ENCODE results near the gene NCS1. TPM values are rescaled to one million over a fixed set of nuclear protein-coding genes. Genes with fewer than 3 reads are reported as not detected.

The NCS1 gene
- polyA plus RNA-seq, 4 donors: 0.54 to 9.2 (median 3.0) TPM

GRCh38 chr9:130201399-130201873 lies 29.2 kb downstream of the NCS1 start:
- no peak for DNase-seq
- H3K27ac ChIP-seq (ENCODE audit: low read depth in 1 of 3, low read length in 2 of 3): no peak overlapping the region
- H3K4me1 ChIP-seq (ENCODE audit: control insufficient read depth in 3 of 3, insufficient read depth in 2 of 3, low read depth in 1 of 3, low read length in 2 of 3): no peaks in the 10 kb centered on the region
- H3K4me3 ChIP-seq (ENCODE audit: low read depth in 1 of 3, low read length in 3 of 3): no peak overlapping the region
- no peak for FAIRE-seq
- no peaks in the 10 kb centered on the region for H3K27me3 ChIP-seq (ENCODE audit: control insufficient read depth in 3 of 3, insufficient read depth in 3 of 3, low read length in 3 of 3)
- peaks cover 0 to 9% (median 0%) of the 10 kb centered on the region in 3 donors for H3K36me3 ChIP-seq (ENCODE audit: control insufficient read depth in 3 of 3, insufficient read depth in 2 of 3, low read depth in 1 of 3, low read length in 3 of 3)
- H3K9me3 ChIP-seq (ENCODE audit: control insufficient read depth in 2 of 2, insufficient read depth in 1 of 2, low read depth in 1 of 2, low read length in 1 of 2): no peaks in the 10 kb centered on the region
- WGBS, 3 donors: 75 to 86% (median 79%) methylated on average over 12 of the region's 12 CpGs

GRCh38 chr9:130201974-130202373 lies 29.8 kb downstream of the NCS1 start:
- 55 to 76% (median 60%) methylated on average over 8 of the region's 8 CpGs for WGBS, 3 donors
- Histone ChIP-seq H3K9me3 (ENCODE audit: control insufficient read depth in 2 of 2, insufficient read depth in 1 of 2, low read depth in 1 of 2, low read length in 1 of 2) (no peaks in the 10 kb centered on the region), H3K27ac (ENCODE audit: low read depth in 1 of 3, low read length in 2 of 3) (no peak overlapping the region), H3K4me1 (ENCODE audit: control insufficient read depth in 3 of 3, insufficient read depth in 2 of 3, low read depth in 1 of 3, low read length in 2 of 3) (no peaks in the 10 kb centered on the region), H3K36me3 (ENCODE audit: control insufficient read depth in 3 of 3, insufficient read depth in 2 of 3, low read depth in 1 of 3, low read length in 3 of 3) (peaks cover 0 to 9% (median 0%) of the 10 kb centered on the region in 3 donors), H3K27me3 (ENCODE audit: control insufficient read depth in 3 of 3, insufficient read depth in 3 of 3, low read length in 3 of 3) (no peaks in the 10 kb centered on the region), H3K4me3 (ENCODE audit: low read depth in 1 of 3, low read length in 3 of 3) (no peak overlapping the region)
- no peak for FAIRE-seq
- no peak for DNase-seq

- Histone ChIP-seq H3K9me3 (ENCODE audit: control insufficient read depth in 2 of 2, insufficient read depth in 1 of 2, low read depth in 1 of 2, low read length in 1 of 2) (no peaks in the 10 kb centered on the region), H3K4me3 (ENCODE audit: low read depth in 1 of 3, low read length in 3 of 3) (no peak overlapping the region), H3K36me3 (ENCODE audit: control insufficient read depth in 3 of 3, insufficient read depth in 2 of 3, low read depth in 1 of 3, low read length in 3 of 3) (peaks cover 0 to 9% (median 0%) of the 10 kb centered on the region in 3 donors), H3K27ac (ENCODE audit: low read depth in 1 of 3, low read length in 2 of 3) (no peak overlapping the region), H3K4me1 (ENCODE audit: control insufficient read depth in 3 of 3, insufficient read depth in 2 of 3, low read depth in 1 of 3, low read length in 2 of 3) (no peaks in the 10 kb centered on the region), H3K27me3 (ENCODE audit: control insufficient read depth in 3 of 3, insufficient read depth in 3 of 3, low read length in 3 of 3) (no peaks in the 10 kb centered on the region)
- FAIRE-seq (no peak), DNase-seq (no peak)
- WGBS, 3 donors: 93 to 97% (median 95%) methylated on average over 5 of the region's 5 CpGs
Measured at GRCh38 chr9:130204341-130204740, 32.1 kb downstream of the NCS1 start.

- Histone ChIP-seq H3K4me3 (ENCODE audit: low read depth in 1 of 3, low read length in 3 of 3) (no peak overlapping the region), H3K9me3 (ENCODE audit: control insufficient read depth in 2 of 2, insufficient read depth in 1 of 2, low read depth in 1 of 2, low read length in 1 of 2) (no peaks in the 10 kb centered on the region), H3K27ac (ENCODE audit: low read depth in 1 of 3, low read length in 2 of 3) (no peak overlapping the region), H3K4me1 (ENCODE audit: control insufficient read depth in 3 of 3, insufficient read depth in 2 of 3, low read depth in 1 of 3, low read length in 2 of 3) (no peaks in the 10 kb centered on the region), H3K36me3 (ENCODE audit: control insufficient read depth in 3 of 3, insufficient read depth in 2 of 3, low read depth in 1 of 3, low read length in 3 of 3) (peaks cover 0 to 9% (median 0%) of the 10 kb centered on the region in 3 donors), H3K27me3 (ENCODE audit: control insufficient read depth in 3 of 3, insufficient read depth in 3 of 3, low read length in 3 of 3) (no peaks in the 10 kb centered on the region)
- 77 to 83% (median 78%) methylated on average over 12 of the region's 12 CpGs for WGBS, 3 donors
- FAIRE-seq: no peak
- DNase-seq: no peak
Measured at GRCh38 chr9:130204959-130205358, 32.8 kb downstream of the NCS1 start.

GRCh38 chr9:130205912-130206311 lies 33.7 kb downstream of the NCS1 start:
- Histone ChIP-seq H3K4me3 (ENCODE audit: low read depth in 1 of 3, low read length in 3 of 3) (no peak overlapping the region), H3K27me3 (ENCODE audit: control insufficient read depth in 3 of 3, insufficient read depth in 3 of 3, low read length in 3 of 3) (no peaks in the 10 kb centered on the region), H3K9me3 (ENCODE audit: control insufficient read depth in 2 of 2, insufficient read depth in 1 of 2, low read depth in 1 of 2, low read length in 1 of 2) (no peaks in the 10 kb centered on the region), H3K27ac (ENCODE audit: low read depth in 1 of 3, low read length in 2 of 3) (no peak overlapping the region), H3K36me3 (ENCODE audit: control insufficient read depth in 3 of 3, insufficient read depth in 2 of 3, low read depth in 1 of 3, low read length in 3 of 3) (peaks cover 0 to 9% (median 0%) of the 10 kb centered on the region in 3 donors), H3K4me1 (ENCODE audit: control insufficient read depth in 3 of 3, insufficient read depth in 2 of 3, low read depth in 1 of 3, low read length in 2 of 3) (no peaks in the 10 kb centered on the region)
- 82 to 90% (median 87%) methylated on average over 5 of the region's 5 CpGs for WGBS, 3 donors
- FAIRE-seq (no peak), DNase-seq (no peak)

GRCh38 chr9:130206579-130206978 lies 34.4 kb downstream of the NCS1 start:
- no peak overlapping the region for H3K27ac ChIP-seq (ENCODE audit: low read depth in 1 of 3, low read length in 2 of 3)
- WGBS, 3 donors: 80 to 91% (median 87%) methylated on average over 16 of the region's 16 CpGs

GRCh38 chr9:130207241-130207992 lies 35.2 kb downstream of the NCS1 start:
- Histone ChIP-seq H3K27me3 (ENCODE audit: control insufficient read depth in 3 of 3, insufficient read depth in 3 of 3, low read length in 3 of 3) (no peaks in the 10 kb centered on the region), H3K27ac (ENCODE audit: low read depth in 1 of 3, low read length in 2 of 3) (no peak overlapping the region), H3K36me3 (ENCODE audit: control insufficient read depth in 3 of 3, insufficient read depth in 2 of 3, low read depth in 1 of 3, low read length in 3 of 3) (peaks cover 0 to 9% (median 0%) of the 10 kb centered on the region in 3 donors), H3K4me3 (ENCODE audit: low read depth in 1 of 3, low read length in 3 of 3) (no peak overlapping the region), H3K9me3 (ENCODE audit: control insufficient read depth in 2 of 2, insufficient read depth in 1 of 2, low read depth in 1 of 2, low read length in 1 of 2) (no peaks in the 10 kb centered on the region), H3K4me1 (ENCODE audit: control insufficient read depth in 3 of 3, insufficient read depth in 2 of 3, low read depth in 1 of 3, low read length in 2 of 3) (no peaks in the 10 kb centered on the region)
- 83 to 84% (median 84%) methylated on average over 17 of the region's 17 CpGs for WGBS, 3 donors
- FAIRE-seq: no peak
- no peak for DNase-seq

More at GRCh38 chr9:130206579-130206978, 34.4 kb downstream of the NCS1 start:
- FAIRE-seq (no peak), DNase-seq (no peak)
- H3K36me3 ChIP-seq (ENCODE audit: control insufficient read depth in 3 of 3, insufficient read depth in 2 of 3, low read depth in 1 of 3, low read length in 3 of 3): peaks cover 0 to 12% (median 0%) of the 10 kb centered on the region in 3 donors
- no peak overlapping the region for H3K4me3 ChIP-seq (ENCODE audit: low read depth in 1 of 3, low read length in 3 of 3)
- no peaks in the 10 kb centered on the region for H3K9me3 ChIP-seq (ENCODE audit: control insufficient read depth in 2 of 2, insufficient read depth in 1 of 2, low read depth in 1 of 2, low read length in 1 of 2)
- H3K4me1 ChIP-seq (ENCODE audit: control insufficient read depth in 3 of 3, insufficient read depth in 2 of 3, low read depth in 1 of 3, low read length in 2 of 3): no peaks in the 10 kb centered on the region
- no peaks in the 10 kb centered on the region for H3K27me3 ChIP-seq (ENCODE audit: control insufficient read depth in 3 of 3, insufficient read depth in 3 of 3, low read length in 3 of 3)

GRCh38 chr9:130208600-130209347 lies 36.6 kb downstream of the NCS1 start:
- H3K9me3 ChIP-seq (ENCODE audit: control insufficient read depth in 2 of 2, insufficient read depth in 1 of 2, low read depth in 1 of 2, low read length in 1 of 2): no peaks in the 10 kb centered on the region
- H3K36me3 ChIP-seq (ENCODE audit: control insufficient read depth in 3 of 3, insufficient read depth in 2 of 3, low read depth in 1 of 3, low read length in 3 of 3): peaks cover 0 to 6% (median 0%) of the 10 kb centered on the region in 3 donors
- no peak overlapping the region for H3K27ac ChIP-seq (ENCODE audit: low read depth in 1 of 3, low read length in 2 of 3)
- no peaks in the 10 kb centered on the region for H3K4me1 ChIP-seq (ENCODE audit: control insufficient read depth in 3 of 3, insufficient read depth in 2 of 3, low read depth in 1 of 3, low read length in 2 of 3)
- FAIRE-seq (no peak), DNase-seq (no peak)
- 77 to 83% (median 78%) methylated on average over 26 of the region's 26 CpGs for WGBS, 3 donors
- no peaks in the 10 kb centered on the region for H3K27me3 ChIP-seq (ENCODE audit: control insufficient read depth in 3 of 3, insufficient read depth in 3 of 3, low read length in 3 of 3)
- H3K4me3 ChIP-seq (ENCODE audit: low read depth in 1 of 3, low read length in 3 of 3): no peak overlapping the region
